AG04449 (cell line): ENCODE results near the gene INPP5E.

Experiments used
- CTCF ChIA-PET: fragments of 350-600 bp; formaldehyde crosslinking; extraction: SDS; loops from one replicate; lab custom pipeline; 2021; ENCODE audit warnings: antibody characterized with exemption; lab: Yijun Ruan, JAX
- POLR2A ChIA-PET: fragments of 400-600, 350-600 bp; formaldehyde crosslinking; extraction: SDS; loops from one replicate; lab custom pipeline; 2020; ENCODE audit warnings: antibody characterized with exemption, inconsistent platforms; lab: Yijun Ruan, JAX
- DNase-seq: peaks from one replicate; pipeline ENCODE4 v3.0.0-alpha.2; 2010; ENCODE audit warnings: low read depth, low spot score
- H3K4me3 ChIP-seq: 2 replicates; pipeline ENCODE4 v1.5.1; 2011; ENCODE audit warnings: low read depth, mild to moderate bottlenecking, control low read depth, low read length
- TF ChIP-seq, protein P1 (sequence below): IDR thresholded peaks from one replicate; pipeline ENCODE4 v1.5.1; 2011; ENCODE audit warnings: mild to moderate bottlenecking, moderate library complexity, low read length, control low read depth, inconsistent platforms; ENCODE audit not compliant: insufficient read depth; ENCODE audit errors: missing control alignments

The INPP5E gene

DNA sequence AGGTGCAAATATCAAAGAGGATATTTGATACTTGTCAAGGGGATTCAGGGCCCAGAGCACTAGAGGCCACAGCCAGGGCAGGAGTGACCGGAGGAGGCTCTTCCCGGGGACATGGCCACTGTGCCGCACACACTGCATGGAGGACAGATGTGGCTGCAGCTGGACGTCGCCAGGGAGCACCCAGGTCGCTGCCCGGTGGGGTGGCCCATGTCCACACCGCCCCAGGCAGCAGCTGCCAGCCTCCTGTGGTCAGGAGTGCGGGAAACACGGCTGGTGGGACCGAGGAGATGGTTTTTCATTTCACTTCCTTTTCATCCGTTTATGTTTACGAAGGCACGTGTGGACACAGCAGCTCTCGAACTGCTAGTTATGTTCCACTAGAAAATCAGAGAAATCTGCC lies 28.1 kb upstream of the INPP5E start:
- ChIA-PET POLR2A (no interaction called here), CTCF (interaction anchor here (1.0 kb wide), 1 partner anchor 20 kb away, joined by 3 read pairs; no protein-coding TSS in a partner anchor)
- no peak for DNase-seq
- TF ChIP-seq, protein P1, sequence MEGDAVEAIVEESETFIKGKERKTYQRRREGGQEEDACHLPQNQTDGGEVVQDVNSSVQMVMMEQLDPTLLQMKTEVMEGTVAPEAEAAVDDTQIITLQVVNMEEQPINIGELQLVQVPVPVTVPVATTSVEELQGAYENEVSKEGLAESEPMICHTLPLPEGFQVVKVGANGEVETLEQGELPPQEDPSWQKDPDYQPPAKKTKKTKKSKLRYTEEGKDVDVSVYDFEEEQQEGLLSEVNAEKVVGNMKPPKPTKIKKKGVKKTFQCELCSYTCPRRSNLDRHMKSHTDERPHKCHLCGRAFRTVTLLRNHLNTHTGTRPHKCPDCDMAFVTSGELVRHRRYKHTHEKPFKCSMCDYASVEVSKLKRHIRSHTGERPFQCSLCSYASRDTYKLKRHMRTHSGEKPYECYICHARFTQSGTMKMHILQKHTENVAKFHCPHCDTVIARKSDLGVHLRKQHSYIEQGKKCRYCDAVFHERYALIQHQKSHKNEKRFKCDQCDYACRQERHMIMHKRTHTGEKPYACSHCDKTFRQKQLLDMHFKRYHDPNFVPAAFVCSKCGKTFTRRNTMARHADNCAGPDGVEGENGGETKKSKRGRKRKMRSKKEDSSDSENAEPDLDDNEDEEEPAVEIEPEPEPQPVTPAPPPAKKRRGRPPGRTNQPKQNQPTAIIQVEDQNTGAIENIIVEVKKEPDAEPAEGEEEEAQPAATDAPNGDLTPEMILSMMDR, result no peak
- H3K4me3 ChIP-seq, result no peak overlapping the region

- TF ChIP-seq, protein P1, result no peak
- ChIA-PET CTCF (interaction anchor here (1.1 kb wide), 1 partner anchor 22 kb away, joined by 3 read pairs; no protein-coding TSS in a partner anchor), POLR2A (no interaction called here)
Observed at GRCh38 chr9:136466155-136466541, 26.5 kb upstream of the INPP5E start.

DNA sequence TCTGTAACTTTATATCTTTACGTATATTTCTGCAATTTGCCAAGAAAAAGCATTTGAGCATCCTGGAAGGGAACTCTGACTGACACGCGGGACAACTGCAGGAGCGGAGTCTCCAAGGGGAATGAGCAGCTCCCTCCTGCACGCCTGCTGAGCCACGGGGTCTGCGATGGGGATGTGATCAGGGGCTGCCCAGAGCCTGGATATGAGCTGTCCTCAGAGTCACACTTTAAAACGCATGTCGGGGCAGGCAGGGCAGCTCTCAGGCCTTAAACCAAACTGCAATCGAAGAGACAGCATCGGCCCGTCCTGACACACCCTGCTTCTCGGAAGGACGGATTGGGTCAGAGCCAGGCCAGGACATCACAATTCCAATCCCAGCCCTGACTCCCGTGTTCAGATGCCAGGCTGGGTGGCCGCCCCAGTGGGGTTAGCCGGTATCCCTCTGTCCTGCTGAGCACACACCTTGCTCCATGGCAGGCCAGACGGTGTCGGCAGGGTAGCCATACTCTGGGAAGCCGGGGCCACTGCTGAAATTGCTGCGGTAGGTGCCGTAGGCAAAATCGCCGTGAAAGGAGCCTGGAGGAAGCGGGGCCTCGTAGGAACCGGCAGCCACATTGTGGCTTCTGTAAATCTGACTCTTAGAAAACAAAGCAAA lies 26.0 kb upstream of the INPP5E start:
- H3K4me3 ChIP-seq, result no peak overlapping the region
- no peak for DNase-seq
- CTCF ChIA-PET, result interaction anchor here (1.3 kb wide), 1 partner anchor 20 kb away, joined by 3 read pairs; no protein-coding TSS in a partner anchor
- POLR2A ChIA-PET, result no interaction called here
- TF ChIP-seq, protein P1, result no peak

More at GRCh38 chr9:136466155-136466541, 26.5 kb upstream of the INPP5E start:
- H3K4me3 ChIP-seq, result no peak overlapping the region
- no peak for DNase-seq

GRCh38 chr9:136464241-136464640 lies 24.6 kb upstream of the INPP5E start:
- H3K4me3 ChIP-seq, result no peak overlapping the region
- ChIA-PET CTCF (interaction anchor here (1.3 to 1.6 kb wide), 2 partner anchors 19 to 24 kb away, joined by 3 to 7 read pairs; no protein-coding TSS in a partner anchor), POLR2A (no interaction called here)
- no peak for DNase-seq
- TF ChIP-seq, protein P1, result no peak

DNA sequence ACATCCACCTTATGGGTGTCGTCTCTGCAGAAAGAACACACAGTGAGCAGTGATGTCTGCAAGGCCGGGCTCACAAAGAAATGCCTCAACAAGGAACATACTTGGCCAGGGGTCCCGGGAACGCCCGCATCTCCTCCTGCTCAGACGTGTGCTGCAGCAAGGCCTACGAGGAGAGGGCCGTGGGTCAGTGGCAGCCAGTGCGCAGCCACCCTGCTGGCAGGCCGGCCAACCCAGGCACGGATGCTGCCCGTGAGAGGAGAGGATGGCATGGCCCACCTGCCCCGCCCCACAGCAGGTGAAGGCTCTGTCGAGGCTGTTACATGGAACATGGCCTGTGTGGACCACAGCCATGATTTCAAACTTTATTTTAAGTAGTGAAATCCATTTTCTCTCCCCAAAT lies 23.9 kb upstream of the INPP5E start:
- H3K4me3 ChIP-seq, result no peak overlapping the region
- POLR2A ChIA-PET, result no interaction called here
- CTCF ChIA-PET, result interaction anchor here (0.9 to 1.6 kb wide), 2 partner anchors 14 to 23 kb away, joined by 3 to 7 read pairs; no protein-coding TSS in a partner anchor
- no peak for DNase-seq
- TF ChIP-seq, protein P1, result no peak

DNA sequence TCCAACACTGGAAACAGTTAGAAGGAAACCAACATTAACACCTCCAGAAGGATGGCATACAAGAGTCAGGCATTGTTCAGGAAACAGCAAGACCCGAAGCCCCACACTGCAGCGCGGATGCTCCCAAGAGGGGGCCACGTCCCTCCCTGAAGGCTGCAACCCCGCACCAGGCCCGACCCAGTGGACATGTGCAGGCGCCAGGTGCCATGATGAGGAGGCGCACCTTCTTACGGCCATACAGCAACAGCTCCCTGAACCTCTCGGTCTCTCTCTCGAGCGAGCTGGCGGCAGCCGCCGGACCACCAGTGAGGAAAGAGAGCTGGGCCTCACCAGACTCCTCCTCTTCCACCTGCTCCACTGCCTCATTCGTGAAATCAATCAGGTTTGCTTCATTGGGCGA lies 23.0 kb upstream of the INPP5E start:
- DNase-seq, result no peak
- no peak overlapping the region for H3K4me3 ChIP-seq
- ChIA-PET POLR2A (no interaction called here), CTCF (no interaction called here)
- TF ChIP-seq, protein P1, result no peak
